ENCODE data around the gene GATA5.

DNA sequence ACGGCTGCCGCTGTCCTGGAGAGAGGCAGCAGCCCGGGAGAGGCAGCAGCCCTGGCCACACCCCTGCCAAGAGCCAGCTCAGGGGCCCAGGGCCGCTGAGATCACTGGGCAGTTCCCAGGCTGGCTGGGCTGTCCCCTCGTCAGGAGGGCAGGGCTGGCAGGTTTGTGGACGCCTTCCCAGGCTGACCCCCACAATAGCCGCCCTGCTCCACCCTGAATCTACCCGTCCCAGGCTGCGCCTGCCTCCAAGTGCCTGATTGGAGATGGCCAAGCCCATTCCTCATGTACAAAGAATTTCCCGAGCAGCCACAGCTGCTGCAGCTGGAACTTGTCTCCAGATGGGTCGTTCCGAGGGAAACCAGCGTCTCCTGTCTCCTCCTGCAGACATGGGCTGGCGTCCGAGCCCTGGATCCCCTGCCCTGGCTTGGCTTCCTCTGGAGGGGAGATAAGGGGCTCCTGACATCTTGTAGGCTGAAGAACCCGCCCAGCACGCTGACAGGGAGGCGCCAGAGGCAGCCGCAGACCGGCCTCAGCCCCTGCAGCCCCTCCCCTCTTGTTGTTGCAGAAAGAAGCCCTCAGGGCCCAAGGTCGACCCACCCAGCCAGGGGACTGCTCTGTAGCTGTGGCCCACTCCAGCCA lies 9.4 kb upstream of the GATA5 start:
- TF ChIP-seq POLR2A (IDR thresholded peaks at IDR 0.05; ENCODE audit: low read depth, low read length) (no peak), TAF1 (IDR thresholded peaks at IDR 0.05; ENCODE audit: borderline replicate concordance, low read depth, low read length) (no peak)

Measured in GM12892 (cell line).